HEK293 (cell line): ENCODE measurements around the gene SH2D7.
A peak's percentile ranks its signal among the peaks of the same experiment; 100 is the strongest.

ENCODE experiments used
- GFI1B ChIP-seq: fragments of 450-650 bp; formaldehyde crosslinking; IDR thresholded peaks from 2 replicates; pipeline ENCODE4 v1.5.1; 2016; ENCODE audit warnings: missing biosample characterization, missing genetic modification characterization
- IKZF3 ChIP-seq: fragments of 450-650 bp; IDR thresholded peaks from 2 replicates; pipeline ENCODE4 v1.5.0; 2018; ENCODE audit warnings: missing biosample characterization, mild to moderate bottlenecking, missing genetic modification characterization, moderate library complexity
- KLF9 ChIP-seq: fragments of 450-650 bp; formaldehyde crosslinking; IDR thresholded peaks from 2 replicates; pipeline ENCODE4 v1.5.1; 2016; ENCODE audit warnings: missing biosample characterization, missing genetic modification characterization, low read depth
- MYNN ChIP-seq: fragments of 450-650 bp; formaldehyde crosslinking; IDR thresholded peaks from 2 replicates; pipeline ENCODE4 v1.5.1; 2016; ENCODE audit warnings: missing biosample characterization, missing genetic modification characterization, borderline replicate concordance
- OVOL3 ChIP-seq: fragments of 450-650 bp; formaldehyde crosslinking; IDR thresholded peaks from 2 replicates; pipeline ENCODE4 v1.5.1; 2016; ENCODE audit warnings: missing biosample characterization, missing genetic modification characterization
- ZBTB17 ChIP-seq: fragments of 450-650 bp; formaldehyde crosslinking; IDR thresholded peaks from 2 replicates; pipeline ENCODE4 v1.5.1; 2016; ENCODE audit warnings: missing biosample characterization, missing genetic modification characterization
- ZIC2 ChIP-seq: fragments of 450-650 bp; formaldehyde crosslinking; IDR thresholded peaks from 2 replicates; pipeline ENCODE4 v1.5.1; 2016; ENCODE audit warnings: missing biosample characterization, missing genetic modification characterization
- ZNF114 ChIP-seq: fragments of 450-650 bp; formaldehyde crosslinking; IDR thresholded peaks from 2 replicates; pipeline ENCODE4 v1.5.0; 2017; ENCODE audit warnings: missing biosample characterization, missing genetic modification characterization
- ZNF132 ChIP-seq: fragments of 450-650 bp; formaldehyde crosslinking; IDR thresholded peaks from 2 replicates; pipeline ENCODE4 v1.5.1; 2017; ENCODE audit warnings: missing biosample characterization, missing genetic modification characterization, borderline replicate concordance
- ZNF133 ChIP-seq: fragments of 450-650 bp; formaldehyde crosslinking; IDR thresholded peaks from 2 replicates; pipeline ENCODE4 v1.5.1; 2016; ENCODE audit warnings: missing biosample characterization, missing genetic modification characterization
- ZNF138 ChIP-seq: fragments of 450-650 bp; formaldehyde crosslinking; IDR thresholded peaks from 2 replicates; pipeline ENCODE4 v1.5.1; 2016; ENCODE audit warnings: missing biosample characterization, missing genetic modification characterization, borderline replicate concordance
- ZNF155 ChIP-seq: fragments of 450-650 bp; formaldehyde crosslinking; IDR thresholded peaks from 2 replicates; pipeline ENCODE4 v1.5.1; 2016; ENCODE audit warnings: missing biosample characterization, missing genetic modification characterization
- ZNF16 ChIP-seq: fragments of 450-650 bp; formaldehyde crosslinking; IDR thresholded peaks from 2 replicates; pipeline ENCODE4 v1.5.1; 2016; ENCODE audit warnings: low read depth, missing biosample characterization, missing genetic modification characterization
- ZNF19 ChIP-seq: fragments of 450-650 bp; formaldehyde crosslinking; IDR thresholded peaks from 2 replicates; pipeline ENCODE4; 2016; ENCODE audit warnings: missing biosample characterization, missing genetic modification characterization, low read depth
- ZNF2 ChIP-seq: fragments of 450-650 bp; formaldehyde crosslinking; IDR thresholded peaks from 2 replicates; pipeline ENCODE4 v1.5.1; 2016; ENCODE audit warnings: missing biosample characterization, missing genetic modification characterization
- ZNF202 ChIP-seq: fragments of 450-650 bp; formaldehyde crosslinking; IDR thresholded peaks from 2 replicates; pipeline ENCODE4 v1.5.1; 2016; ENCODE audit warnings: missing biosample characterization, missing genetic modification characterization, borderline replicate concordance
- ZNF221 ChIP-seq: fragments of 450-650 bp; formaldehyde crosslinking; IDR thresholded peaks from 2 replicates; pipeline ENCODE4 v1.5.1; 2017; ENCODE audit warnings: missing biosample characterization, missing genetic modification characterization, borderline replicate concordance
- ZNF23 ChIP-seq: fragments of 450-650 bp; formaldehyde crosslinking; IDR thresholded peaks from 2 replicates; pipeline ENCODE4 v1.5.1; 2016; ENCODE audit warnings: missing biosample characterization, missing genetic modification characterization, borderline replicate concordance
- ZNF24 ChIP-seq: fragments of 450-650 bp; formaldehyde crosslinking; IDR thresholded peaks from 2 replicates; pipeline ENCODE4 v1.5.1; 2016; ENCODE audit warnings: missing biosample characterization, missing genetic modification characterization
- ZNF302 ChIP-seq: fragments of 450-650 bp; formaldehyde crosslinking; IDR thresholded peaks from 2 replicates; pipeline ENCODE4 v1.5.1; 2016; ENCODE audit warnings: missing biosample characterization, missing genetic modification characterization, low read depth
- ZNF324 ChIP-seq: fragments of 450-650 bp; formaldehyde crosslinking; IDR thresholded peaks from 2 replicates; pipeline ENCODE4 v1.5.1; 2016; ENCODE audit warnings: missing biosample characterization, missing genetic modification characterization
- ZNF335 ChIP-seq: fragments of 450-650 bp; formaldehyde crosslinking; conservative IDR thresholded peaks from 2 replicates; pipeline ENCODE4 v1.5.1; 2016; ENCODE audit warnings: missing biosample characterization, missing genetic modification characterization
- ZNF391 ChIP-seq: fragments of 450-650 bp; formaldehyde crosslinking; IDR thresholded peaks from 2 replicates; pipeline ENCODE4 v1.5.1; 2016; ENCODE audit warnings: low read depth, missing biosample characterization, missing genetic modification characterization, borderline replicate concordance
- ZNF48 ChIP-seq: fragments of 450-650 bp; formaldehyde crosslinking; IDR thresholded peaks from 2 replicates; pipeline ENCODE4 v1.5.1; 2016; ENCODE audit warnings: missing biosample characterization, missing genetic modification characterization
- ZNF585B ChIP-seq: fragments of 450-650 bp; formaldehyde crosslinking; IDR thresholded peaks from 2 replicates; pipeline ENCODE4 v1.5.1; 2016; ENCODE audit warnings: missing biosample characterization, missing genetic modification characterization
- ZNF610 ChIP-seq: fragments of 450-650 bp; formaldehyde crosslinking; IDR thresholded peaks from 2 replicates; pipeline ENCODE4 v1.5.1; 2016; ENCODE audit warnings: missing biosample characterization, missing genetic modification characterization, borderline replicate concordance
- ZNF629 ChIP-seq: fragments of 450-650 bp; formaldehyde crosslinking; IDR thresholded peaks from 2 replicates; pipeline ENCODE4 v1.5.1; 2017; ENCODE audit warnings: missing biosample characterization, missing genetic modification characterization
- ZNF837 ChIP-seq: fragments of 450-650 bp; formaldehyde crosslinking; IDR thresholded peaks from 2 replicates; pipeline ENCODE4 v1.5.1; 2016; ENCODE audit warnings: missing biosample characterization, missing genetic modification characterization
- ZSCAN16 ChIP-seq: fragments of 450-650 bp; formaldehyde crosslinking; IDR thresholded peaks from 2 replicates; pipeline ENCODE4 v1.5.1; 2016; ENCODE audit warnings: missing biosample characterization, missing genetic modification characterization
- TF ChIP-seq, protein P1 (sequence below): fragments of 450-650 bp; formaldehyde crosslinking; IDR thresholded peaks from 2 replicates; pipeline ENCODE4 v1.5.1; 2016; ENCODE audit warnings: missing biosample characterization, missing genetic modification characterization
- TF ChIP-seq, protein P2 (sequence below): fragments of 450-650 bp; formaldehyde crosslinking; IDR thresholded peaks from 2 replicates; pipeline ENCODE4 v1.5.1; 2016; ENCODE audit warnings: missing biosample characterization, missing genetic modification characterization
- TF ChIP-seq, protein P3 (sequence below): fragments of 450-650 bp; formaldehyde crosslinking; IDR thresholded peaks from 2 replicates; pipeline ENCODE4 v1.5.1; 2016; ENCODE audit warnings: missing biosample characterization, missing genetic modification characterization, borderline replicate concordance

The SH2D7 gene

DNA sequence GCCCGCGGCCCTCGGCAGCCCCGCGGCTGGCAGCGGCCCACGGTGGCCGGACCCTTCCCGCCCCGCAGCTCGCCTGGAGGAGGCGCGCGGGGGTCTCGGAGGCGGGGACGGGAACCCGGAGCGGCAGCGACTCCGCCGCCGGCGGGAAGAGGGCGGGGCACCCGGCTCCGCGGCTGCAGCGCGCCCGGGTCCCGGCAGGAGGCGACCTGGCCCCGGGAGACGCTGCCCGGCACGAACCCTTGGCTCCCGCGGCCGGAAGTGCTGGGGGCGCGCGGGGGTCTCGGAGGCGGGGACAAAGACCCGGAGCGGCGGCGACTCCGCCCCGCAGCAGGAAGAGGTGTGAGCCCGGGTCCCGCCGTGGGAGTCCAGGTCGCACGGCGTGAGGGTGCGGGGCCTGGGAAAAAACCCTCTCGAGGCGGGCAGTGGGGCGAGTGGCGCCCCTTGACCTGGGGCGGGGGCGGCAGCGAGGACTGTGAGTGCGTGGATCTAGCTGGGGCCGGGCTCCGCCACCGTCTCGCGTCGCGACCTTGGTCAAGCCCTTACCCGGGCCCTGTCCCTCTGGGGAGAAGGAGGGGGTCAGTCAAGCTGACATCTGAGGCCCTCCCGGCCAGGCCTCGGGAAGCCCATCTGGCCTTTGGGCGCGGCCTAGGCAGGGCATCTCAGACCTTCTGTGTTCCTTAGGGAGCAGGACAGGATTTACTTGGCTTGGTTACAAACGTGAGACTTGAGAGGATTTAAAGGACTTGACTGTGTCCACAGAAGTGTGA lies 39.1 kb downstream of the SH2D7 start, which contains the start of gene CIB2 (continued):
- TF ChIP-seq, protein P1, sequence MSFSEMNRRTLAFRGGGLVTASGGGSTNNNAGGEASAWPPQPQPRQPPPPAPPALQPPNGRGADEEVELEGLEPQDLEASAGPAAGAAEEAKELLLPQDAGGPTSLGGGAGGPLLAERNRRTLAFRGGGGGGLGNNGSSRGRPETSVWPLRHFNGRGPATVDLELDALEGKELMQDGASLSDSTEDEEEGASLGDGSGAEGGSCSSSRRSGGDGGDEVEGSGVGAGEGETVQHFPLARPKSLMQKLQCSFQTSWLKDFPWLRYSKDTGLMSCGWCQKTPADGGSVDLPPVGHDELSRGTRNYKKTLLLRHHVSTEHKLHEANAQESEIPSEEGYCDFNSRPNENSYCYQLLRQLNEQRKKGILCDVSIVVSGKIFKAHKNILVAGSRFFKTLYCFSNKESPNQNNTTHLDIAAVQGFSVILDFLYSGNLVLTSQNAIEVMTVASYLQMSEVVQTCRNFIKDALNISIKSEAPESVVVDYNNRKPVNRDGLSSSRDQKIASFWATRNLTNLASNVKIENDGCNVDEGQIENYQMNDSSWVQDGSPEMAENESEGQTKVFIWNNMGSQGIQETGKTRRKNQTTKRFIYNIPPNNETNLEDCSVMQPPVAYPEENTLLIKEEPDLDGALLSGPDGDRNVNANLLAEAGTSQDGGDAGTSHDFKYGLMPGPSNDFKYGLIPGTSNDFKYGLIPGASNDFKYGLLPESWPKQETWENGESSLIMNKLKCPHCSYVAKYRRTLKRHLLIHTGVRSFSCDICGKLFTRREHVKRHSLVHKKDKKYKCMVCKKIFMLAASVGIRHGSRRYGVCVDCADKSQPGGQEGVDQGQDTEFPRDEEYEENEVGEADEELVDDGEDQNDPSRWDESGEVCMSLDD (tag by site-specific recombination): peak; percentile 77
- TF ChIP-seq KLF9 (tag by site-specific recombination) (peak; percentile 27; the same call in 1 of the 2 replicates), ZBTB17 (tag by site-specific recombination) (peak; percentile 33; the same call in 1 of the 2 replicates), ZNF202 (tag by site-specific recombination) (no peak), ZNF629 (tag by site-specific recombination) (peak; percentile 25; the same call in 1 of the 2 replicates), ZNF19 (tag by site-specific recombination) (no peak), ZNF610 (tag by site-specific recombination) (peak; percentile 63; the same call in 1 of the 2 replicates), ZNF335 (tag by site-specific recombination) (peak; percentile 85), ZNF48 (tag by site-specific recombination) (no peak), ZNF837 (tag by site-specific recombination) (no peak), MYNN (tag by site-specific recombination) (no peak), ZNF221 (no peak), GFI1B (no peak), ZSCAN16 (tag by site-specific recombination) (no peak), ZNF155 (no peak), ZNF133 (no peak), ZNF23 (tag by site-specific recombination) (no peak), ZNF114 (tag by site-specific recombination) (no peak), IKZF3 (peak; percentile 43), ZNF585B (tag by site-specific recombination) (no peak), ZNF132 (no peak), ZNF16 (tag by site-specific recombination) (no peak), ZNF138 (tag by site-specific recombination) (no peak), ZNF302 (tag by site-specific recombination) (no peak), ZNF324 (tag by site-specific recombination) (no peak), OVOL3 (tag by site-specific recombination) (no peak), ZNF2 (tag by site-specific recombination) (no peak; the same call in 1 of the 2 replicates), ZNF391 (tag by site-specific recombination) (no peak), ZNF24 (tag by site-specific recombination) (no peak), ZIC2 (tag by site-specific recombination) (peak; percentile 72)
- TF ChIP-seq, protein P2, sequence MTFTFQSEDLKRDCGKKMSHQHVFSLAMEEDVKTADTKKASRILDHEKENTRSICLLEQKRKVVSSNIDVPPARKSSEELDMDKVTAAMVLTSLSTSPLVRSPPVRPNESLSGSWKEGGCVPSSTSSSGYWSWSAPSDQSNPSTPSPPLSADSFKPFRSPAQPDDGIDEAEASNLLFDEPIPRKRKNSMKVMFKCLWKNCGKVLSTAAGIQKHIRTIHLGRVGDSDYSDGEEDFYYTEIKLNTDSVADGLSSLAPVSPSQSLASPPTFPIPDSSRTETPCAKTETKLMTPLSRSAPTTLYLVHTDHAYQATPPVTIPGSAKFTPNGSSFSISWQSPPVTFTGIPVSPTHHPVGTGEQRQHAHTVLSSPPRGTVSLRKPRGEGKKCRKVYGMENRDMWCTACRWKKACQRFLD (tag by site-specific recombination): no peak
- TF ChIP-seq, protein P3, sequence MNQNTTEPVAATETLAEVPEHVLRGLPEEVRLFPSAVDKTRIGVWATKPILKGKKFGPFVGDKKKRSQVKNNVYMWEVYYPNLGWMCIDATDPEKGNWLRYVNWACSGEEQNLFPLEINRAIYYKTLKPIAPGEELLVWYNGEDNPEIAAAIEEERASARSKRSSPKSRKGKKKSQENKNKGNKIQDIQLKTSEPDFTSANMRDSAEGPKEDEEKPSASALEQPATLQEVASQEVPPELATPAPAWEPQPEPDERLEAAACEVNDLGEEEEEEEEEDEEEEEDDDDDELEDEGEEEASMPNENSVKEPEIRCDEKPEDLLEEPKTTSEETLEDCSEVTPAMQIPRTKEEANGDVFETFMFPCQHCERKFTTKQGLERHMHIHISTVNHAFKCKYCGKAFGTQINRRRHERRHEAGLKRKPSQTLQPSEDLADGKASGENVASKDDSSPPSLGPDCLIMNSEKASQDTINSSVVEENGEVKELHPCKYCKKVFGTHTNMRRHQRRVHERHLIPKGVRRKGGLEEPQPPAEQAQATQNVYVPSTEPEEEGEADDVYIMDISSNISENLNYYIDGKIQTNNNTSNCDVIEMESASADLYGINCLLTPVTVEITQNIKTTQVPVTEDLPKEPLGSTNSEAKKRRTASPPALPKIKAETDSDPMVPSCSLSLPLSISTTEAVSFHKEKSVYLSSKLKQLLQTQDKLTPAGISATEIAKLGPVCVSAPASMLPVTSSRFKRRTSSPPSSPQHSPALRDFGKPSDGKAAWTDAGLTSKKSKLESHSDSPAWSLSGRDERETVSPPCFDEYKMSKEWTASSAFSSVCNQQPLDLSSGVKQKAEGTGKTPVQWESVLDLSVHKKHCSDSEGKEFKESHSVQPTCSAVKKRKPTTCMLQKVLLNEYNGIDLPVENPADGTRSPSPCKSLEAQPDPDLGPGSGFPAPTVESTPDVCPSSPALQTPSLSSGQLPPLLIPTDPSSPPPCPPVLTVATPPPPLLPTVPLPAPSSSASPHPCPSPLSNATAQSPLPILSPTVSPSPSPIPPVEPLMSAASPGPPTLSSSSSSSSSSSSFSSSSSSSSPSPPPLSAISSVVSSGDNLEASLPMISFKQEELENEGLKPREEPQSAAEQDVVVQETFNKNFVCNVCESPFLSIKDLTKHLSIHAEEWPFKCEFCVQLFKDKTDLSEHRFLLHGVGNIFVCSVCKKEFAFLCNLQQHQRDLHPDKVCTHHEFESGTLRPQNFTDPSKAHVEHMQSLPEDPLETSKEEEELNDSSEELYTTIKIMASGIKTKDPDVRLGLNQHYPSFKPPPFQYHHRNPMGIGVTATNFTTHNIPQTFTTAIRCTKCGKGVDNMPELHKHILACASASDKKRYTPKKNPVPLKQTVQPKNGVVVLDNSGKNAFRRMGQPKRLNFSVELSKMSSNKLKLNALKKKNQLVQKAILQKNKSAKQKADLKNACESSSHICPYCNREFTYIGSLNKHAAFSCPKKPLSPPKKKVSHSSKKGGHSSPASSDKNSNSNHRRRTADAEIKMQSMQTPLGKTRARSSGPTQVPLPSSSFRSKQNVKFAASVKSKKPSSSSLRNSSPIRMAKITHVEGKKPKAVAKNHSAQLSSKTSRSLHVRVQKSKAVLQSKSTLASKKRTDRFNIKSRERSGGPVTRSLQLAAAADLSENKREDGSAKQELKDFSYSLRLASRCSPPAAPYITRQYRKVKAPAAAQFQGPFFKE (tag by site-specific recombination): no peak
